Measurements from ENCODE around the gene POLR1A. TPM values are rescaled to one million over a fixed set of nuclear protein-coding genes. Genes with fewer than 3 reads are reported as not detected.

The POLR1A gene
- total RNA-seq, 2 experiments from 2014 or later: 38.1 to 45.5 TPM

Other genes starting within 250 kb of the POLR1A start
- 1 to 10 TPM; 6.2 to 7.3 TPM for gene ST3GAL5, start 216.9 kb downstream of the POLR1A start, total RNA-seq
- gene PTCD3, start 349 bp upstream of the POLR1A start, total RNA-seq: 100 to 1,000 TPM; 200 to 245 TPM
- gene IMMT, start 89.6 kb upstream of the POLR1A start, total RNA-seq: 100 to 1,000 TPM; 172 to 182 TPM
- 10 to 100 TPM; 83.2 to 93.2 TPM for gene MRPL35, start 93.6 kb upstream of the POLR1A start, total RNA-seq
- gene REEP1, start 231.7 kb upstream of the POLR1A start, total RNA-seq: under 1 TPM; 0.19 to 0.30 TPM

All from activated CD4-positive, alpha-beta T cell treated with anti-CD3 and anti-CD28 coated beads for 36 hours (primary cell).